GM12878 (cell line): ENCODE measurements around the gene GBA2. TPM values are rescaled to one million over a fixed set of nuclear protein-coding genes. Genes with fewer than 3 reads are reported as not detected.

Experiments
- ATAC-seq: fragments of 200-7000 bp; cut with Tn5 transposase; 3 replicates; pipeline ENCODE4 v1.9.1; 2020; ENCODE audit warnings: mild to moderate bottlenecking, moderate library complexity
- BruUV-seq: library from RNA; stranded (reverse); fragments of 400-500 nt; replicated peaks from 2 replicates; lab custom pipeline; 2021; lab: Mats Ljungman, UMichigan
- CTCF ChIA-PET: fragments of 300-600 bp; sonication (Branson Sonifier 250); formaldehyde crosslinking; extraction: SDS; loops from one replicate; lab custom pipeline; 2021; ENCODE audit warnings: inconsistent platforms; lab: Yijun Ruan, JAX
- POLR2A ChIA-PET: fragments of 350-600 bp; formaldehyde crosslinking; extraction: SDS; loops from one replicate; lab custom pipeline; 2021; ENCODE audit warnings: inconsistent platforms; lab: Charles Lee
- RAD21 ChIA-PET: fragments of 300-600 bp; sonication (Branson Sonifier 250); formaldehyde crosslinking; loops from one replicate; lab custom pipeline; 2023; ENCODE audit warnings: antibody characterized with exemption; ENCODE audit not compliant: unreplicated experiment; lab: Charles Lee
- SMC1A ChIA-PET: fragments of 300-600 bp; sonication (Branson Sonifier 250); formaldehyde crosslinking; loops from one replicate; lab custom pipeline; 2023; ENCODE audit not compliant: unreplicated experiment, uncharacterized antibody; lab: Charles Lee
- DNase-seq: peaks from one replicate; pipeline ENCODE4 v3.0.0-alpha.2; 2011; ENCODE audit warnings: low read depth, low spot score
- FAIRE-seq: peaks from 3 replicates; lab custom pipeline; 2011; peaks lifted over from hg19 to GRCh38; lab: Jason Lieb, UNC
- H2AFZ ChIP-seq: 2 replicates; pipeline ENCODE4 v1.6.0; 2011; ENCODE audit warnings: low read depth, low read length, control low read depth; ENCODE audit not compliant: control insufficient read depth
- H3K27ac ChIP-seq: 2 replicates; pipeline ENCODE4 v1.5.1; 2011; ENCODE audit warnings: control low read depth; ENCODE audit not compliant: control insufficient read depth, insufficient read depth
- H3K27me3 ChIP-seq, 2 experiments: replicated peaks in 1 of 2; 2 replicates each; pipeline versions ENCODE4 v1.6.0 to v1.6.1; 2011; ENCODE audit warnings: low read length in 1 of 2; ENCODE audit not compliant: control insufficient read depth in 2 of 2, insufficient read depth in 2 of 2
- H3K36me3 ChIP-seq, 2 experiments: 2 replicates each; pipeline ENCODE4 v1.5.1; 2011; ENCODE audit warnings: low read length in 1 of 2; ENCODE audit not compliant: control insufficient read depth in 2 of 2, insufficient read depth in 2 of 2
- H3K4me1 ChIP-seq: 2 replicates; pipeline ENCODE4 v1.6.1; 2011; ENCODE audit warnings: mild to moderate bottlenecking, low read length, moderate library complexity, mixed read lengths; ENCODE audit not compliant: control insufficient read depth, insufficient read depth
- H3K4me2 ChIP-seq: 2 replicates; pipeline ENCODE4 v1.6.0; 2011; ENCODE audit warnings: control low read depth; ENCODE audit not compliant: control insufficient read depth, insufficient read depth
- H3K4me3 ChIP-seq: fragments of 200-600 bp; sonication (generic); 2 replicates; pipeline ENCODE4 v1.5.1; 2016
- H3K79me2 ChIP-seq: 2 replicates; pipeline ENCODE4 v1.6.0; 2011; ENCODE audit warnings: low read length; ENCODE audit not compliant: control insufficient read depth, insufficient read depth
- H3K9ac ChIP-seq: 2 replicates; pipeline ENCODE4 v1.8.0; 2011; ENCODE audit warnings: low read length, control low read depth, mixed read lengths; ENCODE audit not compliant: control insufficient read depth, insufficient read depth
- H3K9me3 ChIP-seq: replicated peaks from 3 replicates; pipeline ENCODE4 v1.5.1; 2011; ENCODE audit warnings: mild to moderate bottlenecking, low read length; ENCODE audit not compliant: control insufficient read depth, insufficient read depth
- H4K20me1 ChIP-seq: 2 replicates; pipeline ENCODE4 v1.6.0; 2011; ENCODE audit not compliant: control insufficient read depth, insufficient read depth
- ASH2L ChIP-seq: fragments of 300-600, 200-600 bp; sonication (generic); IDR thresholded peaks from 2 replicates; pipeline ENCODE4 v1.6.1; 2017; ENCODE audit warnings: low read depth, mild to moderate bottlenecking, borderline replicate concordance
- BACH1 ChIP-seq: fragments of 450-650 bp; IDR thresholded peaks from 2 replicates; pipeline ENCODE4 v1.6.1; 2017; ENCODE audit warnings: mild to moderate bottlenecking, borderline replicate concordance
- HDGF ChIP-seq: fragments of 450-650 bp; IDR thresholded peaks from 2 replicates; pipeline ENCODE4 v1.6.1; 2016; ENCODE audit warnings: antibody characterized with exemption
- IKZF2 ChIP-seq, 2 experiments: fragments of 450-650 bp; IDR thresholded peaks; 2 replicates each; pipeline ENCODE4 v1.6.1; 2017; ENCODE audit warnings: mild to moderate bottlenecking in 2 of 2, moderate library complexity in 2 of 2
- SIX5 ChIP-seq: IDR thresholded peaks from 2 replicates; pipeline ENCODE4 v1.6.1; 2011; ENCODE audit warnings: mild to moderate bottlenecking, low read depth, low read length, moderate library complexity; ENCODE audit not compliant: severe bottlenecking
- SMAD1 ChIP-seq: fragments of 450-650 bp; IDR thresholded peaks from 2 replicates; pipeline ENCODE4 v1.6.1; 2018; ENCODE audit warnings: mild to moderate bottlenecking, low read depth; ENCODE audit not compliant: partially characterized antibody
- SPI1 ChIP-seq: IDR thresholded peaks from 2 replicates; pipeline ENCODE4 v1.6.1; 2011; ENCODE audit warnings: low read depth, mild to moderate bottlenecking, low read length, moderate library complexity, borderline replicate concordance; ENCODE audit not compliant: insufficient read depth
- ZNF274 ChIP-seq: IDR thresholded peaks from one replicate; pipeline ENCODE4 v1.8.0; 2011; ENCODE audit not compliant: insufficient read length, insufficient read depth
- WGBS: methylation state at CpG from one replicate; pipeline ENCODE4 v1.1.6; 2016; ENCODE audit warnings: low lambda C conversion rate; ENCODE audit not compliant: insufficient replicate concordance, insufficient coverage; ENCODE audit errors: missing lambda C conversion rate; 5-methylcytosine and 5-hydroxymethylcytosine counted together
- in situ Hi-C: fragments of 300-500 bp; cut with MboI; formaldehyde crosslinking; loops from 9 replicates; pipeline ENCODE4 v1.14.3; 2018; ENCODE audit warnings: mixed read lengths
- intact Hi-C: fragments of 100-400 bp; cut with micrococcal nuclease; formaldehyde crosslinking; loops from one replicate; pipeline ENCODE4 v1.14.2; 2022; ENCODE audit not compliant: unreplicated experiment
- polyA plus RNA-seq, 11 experiments: library from polyadenylated mRNA; depleted of rRNA in 4 of 11; unstranded in 6 of 11; stranded (reverse) in 5 of 11; fragments of >200 nt; fragmentation: Nextera tagmentation in 4 of 11; fragmentation: Illumina TruSeq in 1 of 11; extraction: Ambion mirVana in 4 of 11; extraction: Trizol in 1 of 11; gene quantifications; 1 replicate in 1 of 11; 2 replicates in 10 of 11; pipeline versions ENCODE4 v1.2.1 to v1.2.3, GENCODE V29; 2011 to 2016; ENCODE audit warnings: inconsistent platforms in 2 of 11, missing spikeins in 2 of 11, low read depth in 1 of 11
- total RNA-seq, 4 experiments: library from RNA; depleted of rRNA in 3 of 4; stranded (reverse); fragments of >200 nt in 3 of 4; fragmentation: Illumina TruSeq in 1 of 4; extraction: Trizol in 1 of 4; gene quantifications; 2 replicates each; pipeline versions ENCODE4 v1.2.1 to v1.2.3, GENCODE V29; 2013 to 2021
- TF ChIP-seq, protein P1 (sequence below): fragments of 150-350 bp; IDR thresholded peaks from 2 replicates; pipeline ENCODE4 v1.6.1; 2014; ENCODE audit warnings: mild to moderate bottlenecking, low read depth, low read length
- TF ChIP-seq, protein P2 (sequence below): fragments of 450-650 bp; IDR thresholded peaks from 2 replicates; pipeline ENCODE4 v1.6.1; 2017; ENCODE audit warnings: mild to moderate bottlenecking, moderate library complexity
- TF ChIP-seq, protein P3 (sequence below): fragments of 450-650 bp; IDR thresholded peaks from 2 replicates; pipeline ENCODE4 v1.6.1; 2017; ENCODE audit warnings: mild to moderate bottlenecking
- TF ChIP-seq, protein P4 (sequence below), 3 experiments: IDR thresholded peaks in 2 of 3; conservative IDR thresholded peaks in 1 of 3; 2 replicates each; pipeline ENCODE4 v1.5.1; 2011; ENCODE audit warnings: low read depth in 3 of 3, low read length in 3 of 3, mild to moderate bottlenecking in 3 of 3, control low read depth in 2 of 3, moderate library complexity in 2 of 3, inconsistent platforms in 1 of 3, mixed read lengths in 1 of 3; ENCODE audit not compliant: control insufficient read depth in 2 of 3, insufficient read depth in 1 of 3; ENCODE audit errors: extremely low read depth in 1 of 3

GBA2 gene
- total and polyA plus RNA-seq, 10 of the 15 experiments (the other 5 are each of a cell fraction or from before 2014, with no cell fraction given): 15.3 to 45.1 (median 29.1) TPM

DNA sequence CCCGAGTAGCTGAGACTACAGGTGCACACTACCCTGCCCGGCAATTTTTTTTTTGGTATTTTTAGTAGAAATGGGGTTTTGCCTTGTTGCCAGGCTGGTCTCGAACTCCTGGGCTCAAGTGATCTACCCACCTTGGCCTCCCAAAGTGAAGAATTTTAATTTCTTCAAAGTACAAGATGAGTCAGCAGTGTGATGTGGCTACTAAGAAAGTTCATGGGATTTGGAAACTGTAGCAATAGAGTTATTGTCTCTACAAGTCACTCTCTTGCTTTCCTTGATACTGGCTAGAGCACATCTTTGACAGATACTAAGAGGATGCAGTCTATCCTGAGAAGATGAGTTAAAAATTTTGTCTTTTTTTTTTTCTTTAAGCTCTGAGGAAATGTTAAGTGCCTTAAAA is 14.9 kb downstream of the GBA2 start:
- SMC1A ChIA-PET: interaction anchor here (0.6 to 2.0 kb wide), 7 partner anchors 13 to 148 kb away, joined by 3 to 12 read pairs (median 5); partner anchors contain the start of gene SPAG8
- no peaks in the 10 kb centered on the region for H3K9me3 ChIP-seq
- H3K4me3 ChIP-seq: no peak overlapping the region
- H3K79me2 ChIP-seq: peaks cover 41% of the 10 kb centered on the region
- FAIRE-seq (no peak), DNase-seq (no peak), ATAC-seq (no peak)
- CTCF ChIA-PET: interaction anchor here (0.6 to 3.2 kb wide), 22 partner anchors 8 to 148 kb away, joined by 3 to 106 read pairs (median 6); partner anchors contain the start of genes GBA2, HINT2, RGP1 and SPAG8
- 89% methylated on average over 3 of the region's 3 CpGs for WGBS
- POLR2A ChIA-PET: interaction anchor here (1.1 to 2.8 kb wide), 3 partner anchors 11 to 15 kb away, joined by 3 to 18 read pairs (median 6); partner anchors contain the start of genes GBA2 and RGP1
- no TSS peak for BruUV-seq
- H3K27ac ChIP-seq: 0 out of 2 replicates have a peak overlapping the region, but pooled peaks have one; percentile 3
- in situ Hi-C loops (loop anchor here (10.0 kb wide), 1 partner anchor 629 kb away; the partner anchor contains the start of gene STOML2), intact Hi-C loops (loop anchor here (10.0 kb wide), 1 partner anchor 619 kb away; the partner anchor contains the start of gene ATOSB)
- H2AFZ ChIP-seq: no peak overlapping the region
- peaks cover 10% of the 10 kb centered on the region for H3K4me1 ChIP-seq
- RAD21 ChIA-PET: interaction anchor here (0.8 to 2.3 kb wide), 6 partner anchors 14 to 654 kb away, joined by 3 to 7 read pairs (median 4); partner anchors contain the start of genes CCDC107, FANCG and RMRP
- no peaks in the 10 kb centered on the region for H3K27me3 ChIP-seq
- no peaks in the 10 kb centered on the region for H4K20me1 ChIP-seq
- peak overlapping the region; percentile 93 for H3K4me2 ChIP-seq
- no peak overlapping the region for H3K9ac ChIP-seq
- H3K36me3 ChIP-seq: peaks cover 17 to 28% of the 10 kb centered on the region in 2 experiments; a peak in 3 of 4 replicates
- TF ChIP-seq SMAD1 (no peak), IKZF2 (IDR thresholded peaks at IDR 0.05) (no peak), ASH2L (no peak), SIX5 (no peak), HDGF (no peak), BACH1 (no peak), SPI1 (no peak), ZNF274 (no peak)
- TF ChIP-seq, protein P1, sequence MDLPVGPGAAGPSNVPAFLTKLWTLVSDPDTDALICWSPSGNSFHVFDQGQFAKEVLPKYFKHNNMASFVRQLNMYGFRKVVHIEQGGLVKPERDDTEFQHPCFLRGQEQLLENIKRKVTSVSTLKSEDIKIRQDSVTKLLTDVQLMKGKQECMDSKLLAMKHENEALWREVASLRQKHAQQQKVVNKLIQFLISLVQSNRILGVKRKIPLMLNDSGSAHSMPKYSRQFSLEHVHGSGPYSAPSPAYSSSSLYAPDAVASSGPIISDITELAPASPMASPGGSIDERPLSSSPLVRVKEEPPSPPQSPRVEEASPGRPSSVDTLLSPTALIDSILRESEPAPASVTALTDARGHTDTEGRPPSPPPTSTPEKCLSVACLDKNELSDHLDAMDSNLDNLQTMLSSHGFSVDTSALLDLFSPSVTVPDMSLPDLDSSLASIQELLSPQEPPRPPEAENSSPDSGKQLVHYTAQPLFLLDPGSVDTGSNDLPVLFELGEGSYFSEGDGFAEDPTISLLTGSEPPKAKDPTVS: no peak
- TF ChIP-seq, protein P2, sequence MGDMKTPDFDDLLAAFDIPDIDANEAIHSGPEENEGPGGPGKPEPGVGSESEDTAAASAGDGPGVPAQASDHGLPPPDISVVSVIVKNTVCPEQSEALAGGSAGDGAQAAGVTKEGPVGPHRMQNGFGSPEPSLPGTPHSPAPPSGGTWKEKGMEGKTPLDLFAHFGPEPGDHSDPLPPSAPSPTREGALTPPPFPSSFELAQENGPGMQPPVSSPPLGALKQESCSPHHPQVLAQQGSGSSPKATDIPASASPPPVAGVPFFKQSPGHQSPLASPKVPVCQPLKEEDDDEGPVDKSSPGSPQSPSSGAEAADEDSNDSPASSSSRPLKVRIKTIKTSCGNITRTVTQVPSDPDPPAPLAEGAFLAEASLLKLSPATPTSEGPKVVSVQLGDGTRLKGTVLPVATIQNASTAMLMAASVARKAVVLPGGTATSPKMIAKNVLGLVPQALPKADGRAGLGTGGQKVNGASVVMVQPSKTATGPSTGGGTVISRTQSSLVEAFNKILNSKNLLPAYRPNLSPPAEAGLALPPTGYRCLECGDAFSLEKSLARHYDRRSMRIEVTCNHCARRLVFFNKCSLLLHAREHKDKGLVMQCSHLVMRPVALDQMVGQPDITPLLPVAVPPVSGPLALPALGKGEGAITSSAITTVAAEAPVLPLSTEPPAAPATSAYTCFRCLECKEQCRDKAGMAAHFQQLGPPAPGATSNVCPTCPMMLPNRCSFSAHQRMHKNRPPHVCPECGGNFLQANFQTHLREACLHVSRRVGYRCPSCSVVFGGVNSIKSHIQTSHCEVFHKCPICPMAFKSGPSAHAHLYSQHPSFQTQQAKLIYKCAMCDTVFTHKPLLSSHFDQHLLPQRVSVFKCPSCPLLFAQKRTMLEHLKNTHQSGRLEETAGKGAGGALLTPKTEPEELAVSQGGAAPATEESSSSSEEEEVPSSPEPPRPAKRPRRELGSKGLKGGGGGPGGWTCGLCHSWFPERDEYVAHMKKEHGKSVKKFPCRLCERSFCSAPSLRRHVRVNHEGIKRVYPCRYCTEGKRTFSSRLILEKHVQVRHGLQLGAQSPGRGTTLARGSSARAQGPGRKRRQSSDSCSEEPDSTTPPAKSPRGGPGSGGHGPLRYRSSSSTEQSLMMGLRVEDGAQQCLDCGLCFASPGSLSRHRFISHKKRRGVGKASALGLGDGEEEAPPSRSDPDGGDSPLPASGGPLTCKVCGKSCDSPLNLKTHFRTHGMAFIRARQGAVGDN: no peak
- TF ChIP-seq, protein P3, sequence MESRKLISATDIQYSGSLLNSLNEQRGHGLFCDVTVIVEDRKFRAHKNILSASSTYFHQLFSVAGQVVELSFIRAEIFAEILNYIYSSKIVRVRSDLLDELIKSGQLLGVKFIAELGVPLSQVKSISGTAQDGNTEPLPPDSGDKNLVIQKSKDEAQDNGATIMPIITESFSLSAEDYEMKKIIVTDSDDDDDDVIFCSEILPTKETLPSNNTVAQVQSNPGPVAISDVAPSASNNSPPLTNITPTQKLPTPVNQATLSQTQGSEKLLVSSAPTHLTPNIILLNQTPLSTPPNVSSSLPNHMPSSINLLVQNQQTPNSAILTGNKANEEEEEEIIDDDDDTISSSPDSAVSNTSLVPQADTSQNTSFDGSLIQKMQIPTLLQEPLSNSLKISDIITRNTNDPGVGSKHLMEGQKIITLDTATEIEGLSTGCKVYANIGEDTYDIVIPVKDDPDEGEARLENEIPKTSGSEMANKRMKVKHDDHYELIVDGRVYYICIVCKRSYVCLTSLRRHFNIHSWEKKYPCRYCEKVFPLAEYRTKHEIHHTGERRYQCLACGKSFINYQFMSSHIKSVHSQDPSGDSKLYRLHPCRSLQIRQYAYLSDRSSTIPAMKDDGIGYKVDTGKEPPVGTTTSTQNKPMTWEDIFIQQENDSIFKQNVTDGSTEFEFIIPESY: no peak
- TF ChIP-seq, protein P4, sequence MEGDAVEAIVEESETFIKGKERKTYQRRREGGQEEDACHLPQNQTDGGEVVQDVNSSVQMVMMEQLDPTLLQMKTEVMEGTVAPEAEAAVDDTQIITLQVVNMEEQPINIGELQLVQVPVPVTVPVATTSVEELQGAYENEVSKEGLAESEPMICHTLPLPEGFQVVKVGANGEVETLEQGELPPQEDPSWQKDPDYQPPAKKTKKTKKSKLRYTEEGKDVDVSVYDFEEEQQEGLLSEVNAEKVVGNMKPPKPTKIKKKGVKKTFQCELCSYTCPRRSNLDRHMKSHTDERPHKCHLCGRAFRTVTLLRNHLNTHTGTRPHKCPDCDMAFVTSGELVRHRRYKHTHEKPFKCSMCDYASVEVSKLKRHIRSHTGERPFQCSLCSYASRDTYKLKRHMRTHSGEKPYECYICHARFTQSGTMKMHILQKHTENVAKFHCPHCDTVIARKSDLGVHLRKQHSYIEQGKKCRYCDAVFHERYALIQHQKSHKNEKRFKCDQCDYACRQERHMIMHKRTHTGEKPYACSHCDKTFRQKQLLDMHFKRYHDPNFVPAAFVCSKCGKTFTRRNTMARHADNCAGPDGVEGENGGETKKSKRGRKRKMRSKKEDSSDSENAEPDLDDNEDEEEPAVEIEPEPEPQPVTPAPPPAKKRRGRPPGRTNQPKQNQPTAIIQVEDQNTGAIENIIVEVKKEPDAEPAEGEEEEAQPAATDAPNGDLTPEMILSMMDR (IDR thresholded peaks at IDR 0.05 in 2 of 3, conservative IDR thresholded peaks at IDR 0.05 in 1 of 3; ENCODE audit: control insufficient read depth in 2 of 3, extremely low read depth in 1 of 3, insufficient read depth in 1 of 3, low read depth in 3 of 3, low read length in 3 of 3): no peak
